ENCODE measurements around the gene SPAG8.

- TF ChIP-seq PATZ1 (CRISPR knock-in tag; IDR thresholded peaks at IDR 0.05; ENCODE audit: borderline replicate concordance) (no peak), ZNF70 (CRISPR knock-in tag; IDR thresholded peaks at IDR 0.05) (no peak), ZFP30 (CRISPR knock-in tag; IDR thresholded peaks at IDR 0.05) (no peak), RARB (CRISPR knock-in tag; IDR thresholded peaks at IDR 0.05) (no peak), TOX (CRISPR knock-in tag; IDR thresholded peaks at IDR 0.05; ENCODE audit: borderline replicate concordance) (no peak), ZFP3 (CRISPR knock-in tag; IDR thresholded peaks at IDR 0.05) (no peak), CSDC2 (CRISPR knock-in tag; IDR thresholded peaks at IDR 0.05) (no peak), CREB5 (CRISPR knock-in tag; IDR thresholded peaks at IDR 0.05; ENCODE audit: low read depth) (no peak), BACH2 (CRISPR knock-in tag; IDR thresholded peaks at IDR 0.05; ENCODE audit: borderline replicate concordance) (no peak), CSRNP3 (CRISPR knock-in tag; IDR thresholded peaks at IDR 0.05) (no peak), TSHZ2 (CRISPR knock-in tag; IDR thresholded peaks at IDR 0.05) (no peak), GLIS3 (CRISPR knock-in tag; IDR thresholded peaks at IDR 0.05) (no peak), ZC3H10 (CRISPR knock-in tag; IDR thresholded peaks at IDR 0.05) (no peak), SNAI2 (CRISPR knock-in tag; IDR thresholded peaks at IDR 0.05) (no peak)
Measured at GRCh38 chr9:35771943-35772342, 40.1 kb downstream of the SPAG8 start.
